Ishikawa (cell line): ENCODE measurements around the gene NME3.

ENCODE experiments used
- EP300 ChIP-seq: IDR thresholded peaks from 2 replicates; pipeline ENCODE4 v1.6.1; 2012; ENCODE audit warnings: borderline replicate concordance
- FOXM1 ChIP-seq: IDR thresholded peaks from 2 replicates; pipeline ENCODE4 v1.6.1; 2012; ENCODE audit warnings: low read depth, borderline replicate concordance
- NFIC ChIP-seq: IDR thresholded peaks from 2 replicates; pipeline ENCODE4 v1.6.1; 2012
- RAD21 ChIP-seq: IDR thresholded peaks from 2 replicates; pipeline ENCODE4 v1.6.1; 2012; ENCODE audit warnings: low read depth
- TEAD4 ChIP-seq: IDR thresholded peaks from 2 replicates; pipeline ENCODE4 v1.6.1; 2012
- YY1 ChIP-seq: IDR thresholded peaks from 2 replicates; pipeline ENCODE4 v1.6.1; 2012; ENCODE audit warnings: low read depth
- TF ChIP-seq, protein P1 (sequence below): IDR thresholded peaks from 2 replicates; pipeline ENCODE4 v1.6.1; 2012; ENCODE audit warnings: low read depth, mild to moderate bottlenecking

- TF ChIP-seq YY1 (no peak), RAD21 (no peak), NFIC (no peak), EP300 (no peak), TEAD4 (no peak), FOXM1 (no peak)
- TF ChIP-seq, protein P1, sequence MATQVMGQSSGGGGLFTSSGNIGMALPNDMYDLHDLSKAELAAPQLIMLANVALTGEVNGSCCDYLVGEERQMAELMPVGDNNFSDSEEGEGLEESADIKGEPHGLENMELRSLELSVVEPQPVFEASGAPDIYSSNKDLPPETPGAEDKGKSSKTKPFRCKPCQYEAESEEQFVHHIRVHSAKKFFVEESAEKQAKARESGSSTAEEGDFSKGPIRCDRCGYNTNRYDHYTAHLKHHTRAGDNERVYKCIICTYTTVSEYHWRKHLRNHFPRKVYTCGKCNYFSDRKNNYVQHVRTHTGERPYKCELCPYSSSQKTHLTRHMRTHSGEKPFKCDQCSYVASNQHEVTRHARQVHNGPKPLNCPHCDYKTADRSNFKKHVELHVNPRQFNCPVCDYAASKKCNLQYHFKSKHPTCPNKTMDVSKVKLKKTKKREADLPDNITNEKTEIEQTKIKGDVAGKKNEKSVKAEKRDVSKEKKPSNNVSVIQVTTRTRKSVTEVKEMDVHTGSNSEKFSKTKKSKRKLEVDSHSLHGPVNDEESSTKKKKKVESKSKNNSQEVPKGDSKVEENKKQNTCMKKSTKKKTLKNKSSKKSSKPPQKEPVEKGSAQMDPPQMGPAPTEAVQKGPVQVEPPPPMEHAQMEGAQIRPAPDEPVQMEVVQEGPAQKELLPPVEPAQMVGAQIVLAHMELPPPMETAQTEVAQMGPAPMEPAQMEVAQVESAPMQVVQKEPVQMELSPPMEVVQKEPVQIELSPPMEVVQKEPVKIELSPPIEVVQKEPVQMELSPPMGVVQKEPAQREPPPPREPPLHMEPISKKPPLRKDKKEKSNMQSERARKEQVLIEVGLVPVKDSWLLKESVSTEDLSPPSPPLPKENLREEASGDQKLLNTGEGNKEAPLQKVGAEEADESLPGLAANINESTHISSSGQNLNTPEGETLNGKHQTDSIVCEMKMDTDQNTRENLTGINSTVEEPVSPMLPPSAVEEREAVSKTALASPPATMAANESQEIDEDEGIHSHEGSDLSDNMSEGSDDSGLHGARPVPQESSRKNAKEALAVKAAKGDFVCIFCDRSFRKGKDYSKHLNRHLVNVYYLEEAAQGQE, result no peak
Observed at GRCh38 chr16:1786242-1787055, 15.1 kb upstream of the NME3 start.
